NCI-H1417 (cell line): ENCODE data around the gene PIKFYVE.
"Not testable (repeated sequence)": the region's sequence is repeated elsewhere in the genome, so short reads cannot be mapped to it uniquely, and the experiment has no call there.

Experiments used
- DNase-seq, 3 experiments: peaks; one replicate each; lab custom pipeline; 2025; lab: John Stamatoyannopoulos, UW

Gene PIKFYVE

DNA sequence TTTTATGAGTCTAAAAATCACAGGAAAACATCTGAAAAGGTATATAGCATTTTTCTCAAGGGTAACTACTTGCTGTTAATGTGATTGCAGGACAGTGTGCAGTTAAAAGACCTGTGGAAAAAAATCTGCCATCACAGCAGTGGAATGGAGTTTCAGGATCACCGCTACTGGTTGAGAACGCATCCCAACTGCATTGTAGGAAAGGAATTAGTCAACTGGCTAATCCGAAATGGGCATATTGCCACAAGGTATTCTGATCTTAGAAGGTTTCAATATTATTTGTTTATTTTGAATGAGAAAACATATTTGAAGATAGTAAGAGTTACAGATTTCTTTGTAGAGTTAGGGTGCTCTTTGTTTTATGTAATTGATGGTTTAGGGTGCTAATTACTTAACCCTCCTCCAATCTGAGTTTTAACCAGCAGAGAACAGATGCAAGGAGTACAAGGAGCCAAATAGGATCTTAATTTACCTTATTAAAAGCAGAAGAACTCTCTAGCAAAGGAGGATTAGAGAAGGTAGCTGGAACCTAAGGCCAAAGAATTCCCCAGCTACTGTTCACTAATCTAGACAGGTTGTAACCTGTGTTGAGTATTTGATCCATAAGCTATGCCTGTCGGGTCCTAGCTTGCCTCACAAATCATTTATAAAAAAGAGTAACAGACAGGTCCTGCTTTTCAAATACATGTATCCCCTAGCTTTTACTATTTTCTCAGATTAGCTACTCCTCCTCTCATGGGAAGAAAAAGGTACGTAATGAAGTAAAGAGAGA, 35.0 kb downstream of the PIKFYVE start:
- no peak for DNase-seq

DNA sequence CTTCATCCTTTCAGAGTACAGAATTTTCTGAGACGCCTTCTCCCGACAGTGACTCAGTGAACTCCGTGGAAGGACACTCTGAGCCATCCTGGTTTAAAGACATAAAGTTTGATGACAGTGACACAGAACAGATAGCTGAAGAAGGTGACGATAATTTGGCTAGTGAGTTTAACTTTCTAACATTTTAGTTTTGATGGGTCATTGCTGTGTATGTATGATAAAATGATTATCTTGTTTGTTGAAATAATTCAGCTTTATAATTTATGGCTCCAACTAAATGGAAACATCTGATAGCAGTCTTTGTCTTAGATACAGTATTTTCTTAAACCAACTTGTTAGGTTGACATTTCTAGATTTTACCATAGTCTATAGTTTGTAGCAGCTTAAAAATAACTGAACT, 38.1 kb downstream of the PIKFYVE start:
- no peak for DNase-seq

DNA sequence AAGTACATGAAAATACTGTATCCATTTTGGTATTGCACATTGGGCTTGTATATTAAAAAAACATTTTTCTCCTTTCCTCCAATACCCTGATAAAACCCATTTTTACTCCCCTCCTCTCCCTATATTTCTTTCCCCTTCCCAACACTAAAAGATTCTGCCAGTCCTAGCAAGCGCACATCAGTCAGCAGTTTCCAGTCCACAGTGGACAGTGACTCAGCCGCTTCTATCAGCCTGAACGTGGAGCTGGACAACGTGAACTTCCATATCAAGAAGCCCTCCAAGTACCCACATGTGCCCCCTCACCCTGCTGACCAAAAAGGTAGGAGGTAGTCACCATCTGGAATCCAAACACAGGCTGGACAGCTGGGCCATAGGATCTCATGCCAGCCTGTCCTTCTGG, 38.6 kb downstream of the PIKFYVE start:
- DNase-seq = no peak

DNA sequence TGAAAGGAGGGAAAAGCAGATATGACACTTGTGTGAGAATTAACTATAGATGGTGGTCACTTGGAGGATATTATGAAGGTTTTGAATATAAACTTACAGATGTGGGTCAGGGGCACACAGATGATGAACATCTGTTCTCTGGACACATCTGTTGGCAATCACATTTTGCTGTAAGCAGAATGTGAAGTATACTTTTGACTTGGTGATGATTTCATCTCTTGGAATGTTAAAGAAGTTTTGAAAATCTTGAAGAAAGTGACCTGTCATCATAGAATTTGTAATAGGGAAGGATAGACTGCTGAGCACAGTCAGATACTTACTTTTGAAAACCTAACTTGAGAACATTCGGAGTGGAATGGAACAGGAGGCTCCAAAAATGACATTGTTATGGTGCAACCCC, 40.2 kb downstream of the PIKFYVE start:
- DNase-seq = no peak

DNA sequence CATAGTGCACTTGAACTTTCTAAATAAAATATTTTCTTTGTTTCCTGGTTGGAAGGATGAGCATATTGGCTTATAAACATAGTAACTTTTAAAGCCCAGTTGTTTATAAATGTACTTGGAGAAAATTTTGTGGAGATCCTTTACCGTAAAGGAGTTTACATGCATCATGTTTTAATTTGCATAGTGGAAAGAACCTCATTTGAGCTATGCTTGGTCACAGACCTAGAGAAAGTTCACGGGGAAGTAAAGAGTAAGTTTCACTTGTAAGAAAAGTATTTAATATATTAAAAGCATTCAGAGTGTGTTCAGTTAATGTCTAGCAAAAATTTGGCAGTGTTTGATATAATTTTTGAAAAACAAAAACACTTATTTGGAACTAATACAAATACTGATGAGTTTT, 45.3 kb downstream of the PIKFYVE start:
- no peak for DNase-seq

DNA sequence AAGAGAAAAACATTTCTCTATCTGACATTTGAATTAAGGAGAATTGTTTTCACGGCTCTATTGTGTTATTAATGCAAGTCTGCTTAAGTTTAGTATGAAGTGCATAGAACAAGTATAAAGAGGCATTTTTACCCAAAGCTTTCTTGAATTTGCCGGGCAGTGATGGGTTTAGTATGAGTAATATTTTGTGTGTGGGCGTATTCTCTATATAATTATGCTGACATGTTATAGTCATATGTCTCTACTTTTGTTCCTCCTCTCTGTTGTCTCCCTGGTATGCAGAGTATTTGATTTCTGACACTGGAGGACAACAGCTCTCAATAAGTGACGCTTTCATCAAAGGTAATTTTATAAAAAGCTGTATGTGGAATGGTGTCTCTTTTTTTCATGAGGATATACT, 45.9 kb downstream of the PIKFYVE start:
- no peak for DNase-seq

DNA sequence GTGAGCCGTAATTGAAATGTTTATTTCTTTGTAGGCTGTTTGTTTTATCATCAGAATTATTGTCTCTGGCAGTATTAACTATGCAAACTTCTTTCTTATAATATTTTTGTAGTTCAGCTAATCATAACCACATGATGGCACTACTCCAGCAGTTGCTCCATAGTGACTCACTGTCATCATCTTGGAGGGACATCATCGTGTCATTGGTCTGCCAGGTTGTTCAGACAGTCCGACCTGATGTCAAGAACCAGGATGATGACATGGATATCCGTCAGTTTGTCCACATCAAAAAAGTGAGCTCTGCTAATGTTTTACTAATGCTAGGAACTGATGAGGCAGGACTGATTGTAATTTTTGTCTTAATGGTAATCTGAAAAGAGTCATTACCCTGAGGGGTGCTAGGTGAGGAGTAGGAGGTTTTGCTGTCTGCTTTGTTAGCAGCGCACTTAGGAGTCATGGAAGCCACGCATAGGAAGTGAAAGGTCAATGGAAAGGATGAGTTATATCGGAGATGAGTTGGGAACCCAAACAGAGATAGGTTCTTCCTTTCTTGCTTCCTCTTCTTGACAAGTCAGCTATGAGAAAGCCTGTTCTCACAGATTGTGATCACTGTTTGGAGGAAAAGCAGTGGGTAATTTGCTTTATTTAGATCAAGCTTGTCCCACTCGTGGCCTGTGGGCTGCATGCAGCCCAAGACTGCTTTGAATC, 49.2 kb downstream of the PIKFYVE start:
- DNase-seq = no peak

DNA sequence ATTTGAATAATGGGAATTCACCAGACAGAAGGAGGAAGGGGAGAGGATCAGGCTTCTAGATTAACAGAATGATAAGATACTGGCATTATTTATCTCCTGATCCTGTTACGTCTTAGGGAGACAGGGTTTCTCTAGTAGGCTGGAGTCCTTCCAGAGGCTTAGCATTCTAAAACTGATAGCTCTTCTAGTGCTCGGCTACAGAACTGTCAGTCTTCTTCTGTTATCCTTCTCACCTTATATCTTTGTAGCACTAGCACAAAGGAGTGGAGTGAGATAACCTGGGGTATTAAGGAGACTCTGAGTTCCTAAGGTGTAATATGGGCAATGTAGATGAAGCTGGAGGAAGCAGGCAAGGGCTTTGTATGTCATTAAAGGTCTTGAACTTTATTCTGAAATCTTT, 52.1 kb downstream of the PIKFYVE start:
- DNase-seq = no peak

DNA sequence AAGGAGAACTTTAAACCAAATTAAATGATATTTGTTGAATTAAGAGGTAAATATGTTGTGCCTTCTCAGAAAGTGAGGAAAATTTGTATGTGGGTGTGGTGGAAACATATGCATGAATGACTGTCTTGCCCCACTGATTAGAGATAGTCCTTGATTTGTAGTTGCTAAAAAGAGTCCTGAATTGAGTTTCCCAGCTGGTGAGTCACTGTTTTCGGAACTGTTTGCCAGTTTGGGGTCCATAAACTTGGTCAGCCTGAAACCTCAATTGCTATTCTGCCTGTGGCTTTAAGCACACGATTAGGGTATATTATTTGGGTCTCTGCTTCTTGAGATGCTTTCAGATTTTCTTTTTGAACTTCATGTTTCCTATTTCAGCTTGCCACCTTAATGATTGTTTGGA, 53.3 kb downstream of the PIKFYVE start:
- DNase-seq = no peak

DNA sequence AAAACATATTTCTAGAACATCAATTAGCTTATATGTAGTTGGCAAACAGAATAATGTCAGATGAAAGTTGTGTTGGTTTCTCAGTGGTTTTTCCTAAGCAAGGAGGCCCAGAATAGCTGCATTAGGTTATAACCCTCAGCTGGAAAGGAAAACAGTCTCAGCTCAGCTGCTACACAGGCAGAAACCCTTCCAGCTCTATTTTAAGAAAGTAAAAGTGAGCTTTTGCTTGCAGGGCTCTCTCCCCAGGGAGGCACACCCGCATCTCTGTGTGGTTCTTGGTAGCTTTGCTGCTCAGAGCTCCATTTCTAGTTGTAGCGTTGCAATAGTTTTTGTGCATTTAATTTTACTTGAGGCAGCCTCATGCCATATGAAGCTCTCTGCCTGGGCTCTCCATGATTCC, 54.6 kb downstream of the PIKFYVE start:
- DNase-seq = no peak

DNA sequence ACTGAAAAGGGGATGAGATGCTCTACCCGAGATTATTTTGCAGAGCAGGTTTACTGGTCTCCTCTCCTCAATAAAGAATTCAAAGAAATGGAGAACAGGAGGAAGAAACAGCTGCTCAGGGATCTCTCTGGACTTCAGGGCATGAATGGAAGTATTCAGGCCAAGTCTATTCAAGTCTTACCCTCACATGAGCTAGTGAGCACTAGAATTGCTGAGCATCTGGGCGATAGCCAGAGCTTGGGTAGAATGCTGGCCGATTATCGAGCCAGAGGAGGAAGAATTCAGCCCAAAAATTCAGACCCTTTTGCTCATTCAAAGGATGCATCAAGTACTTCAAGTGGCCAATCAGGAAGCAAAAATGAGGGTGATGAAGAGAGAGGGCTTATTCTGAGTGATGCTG, 60.0 kb downstream of the PIKFYVE start:
- DNase-seq = no peak

DNA sequence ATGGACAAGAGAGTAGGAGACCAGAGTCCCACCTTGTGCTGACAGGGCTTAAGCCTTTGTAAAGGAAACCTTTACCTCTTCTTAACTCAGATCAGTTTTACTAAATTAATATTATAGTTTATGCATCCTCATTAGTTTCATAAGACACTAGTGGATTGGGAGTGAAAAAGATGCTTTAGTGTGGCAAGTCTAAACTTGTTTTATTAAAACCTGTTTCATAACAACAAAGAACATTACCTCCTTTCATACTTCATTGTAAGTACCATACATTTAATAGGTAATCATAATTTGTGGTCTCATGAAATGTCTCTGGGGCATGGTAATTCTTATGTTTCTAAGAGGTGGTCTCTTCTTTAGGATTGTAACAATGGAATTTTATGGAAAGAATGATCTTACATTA, 63.4 kb downstream of the PIKFYVE start:
- DNase-seq = no peak

DNA sequence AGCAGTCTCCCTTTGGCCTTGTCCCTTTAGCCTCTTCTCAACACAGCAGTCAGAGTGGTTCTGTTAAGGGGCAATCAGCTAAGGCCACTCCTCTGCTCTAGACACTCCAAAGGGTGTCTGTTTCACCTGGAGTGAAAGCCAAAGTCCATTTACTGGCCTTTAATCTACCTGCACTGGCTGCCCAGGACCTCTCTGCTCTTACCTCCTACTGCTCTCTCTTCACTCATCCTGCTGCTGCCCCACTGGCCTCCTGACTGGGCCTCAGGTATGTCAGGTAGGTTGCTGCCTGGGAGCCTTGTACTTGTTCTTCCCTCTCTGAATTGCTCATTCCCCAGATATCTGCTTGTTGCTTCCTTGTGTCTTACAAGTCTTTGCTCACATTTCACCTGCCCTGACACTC, 68.2 kb downstream of the PIKFYVE start:
- no peak for DNase-seq

DNA sequence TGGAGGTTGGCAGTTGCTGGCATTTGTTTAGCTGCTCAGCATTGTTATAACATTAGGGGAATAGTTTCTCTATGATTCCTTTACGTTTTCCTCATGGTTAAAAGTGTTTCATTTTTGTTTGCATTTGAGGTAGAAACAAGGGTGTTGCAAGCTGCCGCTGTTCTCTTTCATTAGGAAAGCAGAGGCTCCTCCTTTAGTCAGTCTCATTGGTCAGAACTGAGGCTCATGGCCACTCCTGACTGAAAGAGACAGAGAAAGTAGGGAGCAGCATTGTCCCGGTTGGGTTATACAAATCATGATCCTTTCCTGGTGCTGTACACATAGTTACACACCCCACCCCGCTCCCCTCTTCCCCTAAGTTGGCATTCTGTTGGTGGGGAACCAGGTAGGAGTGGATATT, 80.7 kb downstream of the PIKFYVE start:
- no peak for DNase-seq

DNA sequence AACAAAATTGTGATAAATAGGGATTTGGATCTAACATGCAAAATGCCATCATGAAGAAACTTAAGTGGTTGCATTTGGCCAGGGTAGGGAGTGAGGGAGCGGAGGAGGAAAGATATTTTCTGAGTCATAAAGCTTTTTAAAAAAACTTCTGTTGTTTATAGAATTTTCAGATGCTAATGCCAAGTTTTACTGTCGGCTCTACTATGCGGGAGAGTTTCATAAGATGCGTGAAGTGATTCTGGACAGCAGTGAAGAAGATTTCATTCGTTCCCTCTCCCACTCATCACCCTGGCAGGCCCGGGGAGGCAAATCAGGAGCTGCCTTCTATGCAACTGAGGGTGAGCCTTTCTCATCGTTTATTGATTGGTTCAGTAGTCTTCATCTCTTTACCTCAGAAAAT, 84.6 kb downstream of the PIKFYVE start:
- DNase-seq = no peak

DNA sequence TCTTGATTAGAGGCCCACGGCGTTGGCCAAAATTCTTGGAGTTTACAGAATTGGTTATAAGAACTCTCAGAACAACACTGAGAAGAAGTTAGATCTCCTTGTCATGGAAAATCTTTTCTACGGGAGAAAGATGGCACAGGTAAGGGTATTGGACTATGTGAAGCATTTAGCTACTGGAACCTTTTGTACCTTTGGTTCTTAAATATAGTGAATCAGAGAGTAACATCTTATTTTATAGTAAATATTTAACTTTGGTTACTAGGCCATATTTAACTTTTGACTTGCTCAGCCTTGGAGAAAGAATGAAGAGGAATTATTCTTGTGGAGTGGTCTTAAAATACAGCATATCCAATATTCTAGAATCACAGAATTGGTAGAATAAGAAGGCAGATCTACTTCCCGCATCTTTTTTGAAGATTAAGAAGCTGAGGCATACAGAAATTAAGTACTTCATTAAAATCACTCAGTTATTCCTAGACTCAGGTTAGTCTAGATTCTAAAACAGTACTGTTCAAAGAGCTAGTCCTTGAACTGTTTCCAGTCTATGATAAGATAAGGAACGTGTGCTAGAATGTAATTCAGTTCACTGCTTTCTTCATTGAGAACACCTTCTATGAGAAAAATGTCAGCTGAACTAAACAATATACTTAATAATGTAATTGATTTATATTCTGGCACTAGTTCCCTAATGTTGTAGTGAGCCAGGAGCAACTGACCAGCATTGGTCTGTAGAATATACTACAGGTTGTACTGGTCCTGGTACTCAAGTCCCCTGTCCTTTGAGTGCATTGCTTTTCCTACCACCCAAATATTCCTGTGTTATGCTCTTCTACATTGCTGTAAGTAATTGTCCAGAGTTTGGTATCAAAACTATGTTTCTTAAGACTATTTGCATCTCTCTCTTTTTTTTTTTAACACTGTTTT, 86.9 kb downstream of the PIKFYVE start:
- DNase-seq = no peak

DNA sequence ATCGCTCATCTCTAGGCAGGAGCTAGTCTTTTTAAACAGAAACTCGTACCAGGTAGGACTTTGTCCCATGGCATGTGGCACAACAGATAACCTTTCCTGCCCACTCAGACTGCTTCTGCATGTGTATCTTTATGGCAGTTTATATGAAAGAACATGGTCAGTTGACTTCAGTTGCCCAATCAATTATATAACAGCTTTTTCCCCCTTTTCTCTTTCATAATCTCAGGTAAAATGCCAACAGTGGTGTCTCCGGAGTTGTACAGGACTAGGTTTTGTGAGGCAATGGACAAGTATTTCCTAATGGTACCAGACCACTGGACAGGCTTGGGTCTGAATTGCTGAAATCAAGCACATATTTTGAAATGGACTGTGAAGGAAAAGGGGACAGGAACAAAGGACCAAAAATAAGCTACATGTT, 88.9 kb downstream of the PIKFYVE start:
- DNase-seq = no peak

DNA sequence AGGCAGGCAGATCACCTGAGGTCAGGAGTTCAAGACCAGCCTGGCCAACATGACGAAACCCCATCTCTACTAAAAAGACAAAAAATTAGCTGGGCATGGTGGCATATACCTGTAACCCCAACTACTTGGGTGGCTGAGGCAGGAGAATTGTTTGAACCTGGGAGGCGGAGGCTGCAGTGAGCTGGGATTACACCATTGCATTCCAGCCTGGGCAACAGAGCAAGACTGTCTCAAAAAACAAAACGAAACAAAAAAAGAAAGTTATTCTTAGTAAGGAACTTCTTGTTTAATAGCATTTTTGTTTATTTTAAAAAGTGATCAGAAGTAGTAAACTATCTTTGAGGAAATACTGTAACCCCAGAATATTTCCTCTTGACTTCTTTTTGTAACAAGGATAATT, 90.4 kb downstream of the PIKFYVE start:
- not testable (repeated sequence) for DNase-seq

DNA sequence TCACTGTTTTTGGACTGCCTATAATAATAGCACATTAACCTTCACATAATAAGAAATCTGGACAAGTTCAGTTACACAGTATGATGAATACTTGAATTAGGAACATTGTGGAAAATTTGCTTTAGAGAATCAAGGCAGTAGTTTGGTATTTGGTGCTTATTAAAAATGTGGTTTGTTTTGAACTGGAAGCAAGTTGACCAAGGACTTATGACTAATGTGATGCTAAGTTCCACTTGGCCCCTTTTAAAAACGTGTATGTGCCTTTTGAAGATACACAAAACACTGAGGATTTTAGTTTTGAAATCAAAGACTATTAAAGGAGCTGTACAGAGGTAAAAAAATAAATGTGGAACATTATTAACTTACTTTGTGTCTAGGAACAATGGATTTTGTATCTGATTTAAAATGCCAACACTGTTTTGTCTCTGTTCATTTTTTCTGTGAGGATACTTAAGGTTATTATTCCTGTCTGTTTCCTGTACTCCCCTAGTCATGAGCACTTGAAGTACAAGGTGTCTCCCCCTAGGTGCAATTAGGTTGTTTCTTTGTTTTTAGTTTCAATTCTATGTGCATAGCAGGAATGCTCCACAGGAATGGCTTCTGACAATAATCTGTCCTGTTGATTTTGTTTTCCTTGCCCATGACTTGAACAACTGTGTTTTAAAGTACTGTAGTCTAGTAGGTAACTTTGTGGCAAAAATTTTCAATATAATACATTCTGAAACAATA, 91.0 kb downstream of the PIKFYVE start:
- no peak for DNase-seq

DNA sequence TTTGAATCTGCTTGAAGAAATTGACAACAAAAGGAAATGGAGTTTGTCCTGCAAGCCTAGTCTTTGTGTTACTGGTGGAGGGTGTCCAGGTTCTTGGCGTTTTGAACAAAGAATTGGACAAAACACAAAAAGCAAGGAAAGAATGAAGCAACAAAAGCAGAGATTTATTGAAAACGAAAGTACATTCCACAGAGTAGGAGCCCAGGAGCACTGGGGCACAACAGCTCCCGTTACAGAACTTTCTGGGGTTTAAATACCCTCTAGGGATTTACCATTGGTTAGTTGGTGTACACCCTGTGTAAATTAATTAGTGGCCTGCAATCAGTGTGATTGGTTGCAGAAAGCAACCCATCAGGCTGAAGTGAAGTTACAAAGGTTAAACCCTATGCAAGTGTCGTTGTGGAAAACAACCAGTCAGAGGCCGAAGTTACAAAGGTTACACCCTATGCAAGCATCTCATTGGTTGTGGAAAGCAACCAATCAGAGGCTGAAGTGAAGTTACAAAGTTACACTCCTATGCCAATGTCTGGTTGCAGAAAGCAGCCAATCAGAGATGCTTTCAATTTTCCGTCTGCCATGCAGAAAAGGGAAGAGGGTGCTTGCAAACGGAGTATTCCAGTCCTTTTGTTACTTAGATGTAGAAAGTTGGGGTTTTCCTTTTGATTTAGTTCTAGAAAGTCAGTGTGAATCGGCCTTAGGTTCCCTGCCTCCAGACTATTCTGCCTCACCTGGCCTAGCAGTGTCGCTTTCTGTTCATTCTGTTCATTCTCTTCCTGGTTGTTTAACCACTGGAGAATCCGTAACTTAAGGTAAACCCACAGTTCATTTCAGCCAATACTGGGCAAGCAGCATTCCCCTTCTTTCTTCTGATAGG, 92.9 kb downstream of the PIKFYVE start:
- no peak for DNase-seq

DNA sequence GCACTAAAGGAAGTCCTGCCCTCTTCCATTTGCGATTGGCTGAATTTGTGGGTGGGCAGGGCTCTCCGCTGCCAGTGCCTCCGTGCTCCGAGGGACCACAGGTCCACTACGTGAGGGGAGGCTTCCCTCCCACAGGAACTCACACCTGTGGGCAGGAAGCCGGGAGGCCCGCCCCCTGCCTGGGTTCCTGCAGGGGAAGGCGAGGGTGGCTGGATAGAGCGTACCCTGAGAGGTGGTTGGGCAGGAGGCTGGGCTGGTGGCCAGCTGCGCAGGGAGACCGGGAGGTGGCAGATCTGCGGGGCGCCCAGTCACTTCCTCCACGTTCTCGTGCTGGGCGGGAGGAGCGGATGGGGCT, 93.6 kb downstream of the PIKFYVE start:
- no peak for DNase-seq
